Measurements from ENCODE around the gene SORL1-AS1.

SORL1-AS1 gene

GRCh38 chr11:121437686-121438078 lies 15.1 kb downstream of the SORL1-AS1 start:
- intact Hi-C loops (cut with DNase I), result no loop called here
- ATAC-seq, result no peak

DNA sequence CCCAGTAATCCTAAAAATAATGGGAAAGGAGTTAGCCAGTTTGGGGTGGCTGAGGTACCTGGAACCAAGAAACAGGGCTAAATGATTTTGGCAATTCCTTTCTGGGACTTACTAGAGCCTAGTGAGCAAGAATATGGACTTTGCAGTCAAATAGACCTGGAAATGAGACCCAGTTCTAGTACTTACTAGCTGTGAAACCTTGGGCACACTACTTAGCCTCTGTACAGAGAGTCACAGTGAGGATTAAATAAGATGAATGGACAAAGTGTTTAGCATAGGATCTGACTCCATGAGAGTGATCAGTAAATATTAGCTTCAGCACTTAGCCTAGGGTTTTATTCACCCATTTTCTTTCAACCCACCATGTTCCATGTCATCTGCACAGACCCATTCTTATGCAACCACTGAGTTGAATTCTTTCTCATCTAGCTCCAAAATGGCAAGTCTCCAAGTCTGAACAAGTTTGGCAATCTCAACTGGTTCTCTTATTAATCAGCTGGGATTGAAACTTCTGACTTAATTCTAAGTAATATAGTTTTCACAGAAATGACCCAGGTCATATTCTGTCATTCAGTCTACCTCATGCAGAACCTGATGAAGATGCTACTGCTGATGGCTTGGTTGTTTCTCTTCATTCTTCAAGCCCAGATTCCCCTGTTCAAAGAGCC lies 15.6 kb downstream of the SORL1-AS1 start:
- intact Hi-C loops (cut with DNase I), result no loop called here
- DNase-seq (no peak), ATAC-seq (peak; percentile 44 to 59)

More at GRCh38 chr11:121437686-121438078, 15.1 kb downstream of the SORL1-AS1 start:
- DNase-seq, result no peak

DNA sequence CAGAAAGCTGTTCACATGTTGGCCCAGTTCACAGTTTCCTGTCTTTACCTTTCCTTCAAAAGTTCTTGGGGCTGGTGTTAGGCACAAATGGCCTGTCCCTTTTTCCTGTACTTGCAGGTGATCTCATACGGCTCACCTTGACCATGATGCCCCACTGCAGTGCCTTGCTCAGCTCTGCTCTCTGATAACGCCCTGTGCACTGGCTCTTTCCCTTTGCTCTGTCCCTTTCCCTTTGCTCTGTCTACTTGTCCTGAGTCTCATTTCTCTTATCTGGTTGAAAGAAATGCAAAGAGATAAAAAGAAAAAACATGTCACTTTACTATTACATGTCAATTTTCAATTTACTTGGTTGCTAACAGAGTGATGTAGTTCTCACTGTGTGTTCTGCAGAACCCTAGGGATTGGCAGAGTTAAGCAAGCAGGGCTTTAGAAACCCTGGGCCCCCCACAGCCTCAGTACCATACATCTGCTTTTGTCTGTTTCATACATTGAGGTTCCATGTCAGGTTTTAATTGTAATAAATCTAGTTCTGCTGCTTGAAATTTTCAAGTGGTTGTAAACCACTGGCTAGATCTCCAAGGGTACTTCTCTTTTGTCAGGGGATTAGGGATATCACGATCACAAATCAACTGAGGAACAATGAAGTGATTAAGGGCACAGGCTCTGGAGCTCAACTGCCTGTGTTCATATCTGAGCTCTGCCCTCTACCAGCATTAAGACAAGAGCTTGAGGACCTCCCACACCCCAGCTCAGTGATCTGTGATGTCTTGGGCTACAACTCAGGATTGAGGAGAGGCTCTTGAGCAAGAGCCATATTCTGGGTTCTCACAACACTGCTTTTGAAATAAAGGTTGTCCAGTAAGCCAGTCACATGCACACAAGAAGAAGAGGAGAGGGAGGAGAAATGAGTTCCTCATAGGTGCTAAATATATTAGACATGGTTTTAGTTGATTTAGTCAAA lies 16.9 kb downstream of the SORL1-AS1 start:
- ATAC-seq, result peak in 1 of 2 donors; percentile 44
- DNase-seq, result no peak
- intact Hi-C loops (cut with DNase I), result no loop called here

GRCh38 chr11:121435132-121435531 lies 17.6 kb downstream of the SORL1-AS1 start:
- DNase-seq, result no peak
- intact Hi-C loops (cut with DNase I), result no loop called here
- ATAC-seq, result no peak

- DNase-seq, result no peak
- peak in 1 of 2 donors; percentile 27 for ATAC-seq
- intact Hi-C loops (cut with DNase I), result no loop called here
These were observed 20.8 kb downstream of the SORL1-AS1 start for GRCh38 chr11:121431820-121432526.

DNA sequence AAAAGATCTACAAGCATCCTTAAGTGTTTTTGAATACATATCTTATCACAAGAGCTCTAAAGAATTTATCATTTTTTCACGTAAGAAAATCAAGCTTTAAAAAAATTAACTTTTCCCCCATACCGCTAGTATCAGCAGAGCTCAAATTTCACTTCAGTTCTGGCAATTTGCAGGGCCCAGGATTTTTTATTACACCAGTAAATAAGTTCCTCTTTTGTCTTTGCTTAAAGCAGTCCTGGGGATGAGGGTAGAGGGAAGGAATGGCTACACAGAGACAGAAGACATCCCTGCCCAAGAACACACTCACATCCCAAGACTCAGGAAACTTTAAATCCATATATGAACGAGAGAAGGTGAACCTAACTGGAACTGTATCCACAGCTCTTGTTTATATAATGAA lies 23.2 kb downstream of the SORL1-AS1 start:
- ATAC-seq, result no peak
- no peak for DNase-seq
- intact Hi-C loops (cut with DNase I), result loop anchor here in 1 of 2 donors (10.0 kb wide), 1 partner anchor 105 kb away; no protein-coding TSS in a partner anchor

DNA sequence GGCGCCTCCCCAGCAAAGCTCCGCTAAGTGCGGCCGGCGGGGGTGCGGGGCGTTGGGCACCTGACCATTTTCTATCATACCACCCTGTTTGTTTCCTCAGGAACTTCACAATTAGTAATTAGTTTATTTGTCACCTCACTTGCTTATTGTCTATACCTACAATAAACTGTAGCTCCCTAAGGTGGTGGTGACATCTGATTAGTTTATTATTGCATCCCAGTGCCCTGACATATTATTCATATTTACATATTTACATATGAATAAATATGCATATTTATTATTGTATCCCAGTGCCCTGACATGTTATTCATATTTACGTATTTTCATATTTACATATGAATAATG lies 25.4 kb downstream of the SORL1-AS1 start:
- intact Hi-C loops (cut with DNase I), result loop anchor here in 1 of 2 donors (10.0 kb wide), 1 partner anchor 103 kb away; no protein-coding TSS in a partner anchor
- DNase-seq (no peak), ATAC-seq (no peak)

DNA sequence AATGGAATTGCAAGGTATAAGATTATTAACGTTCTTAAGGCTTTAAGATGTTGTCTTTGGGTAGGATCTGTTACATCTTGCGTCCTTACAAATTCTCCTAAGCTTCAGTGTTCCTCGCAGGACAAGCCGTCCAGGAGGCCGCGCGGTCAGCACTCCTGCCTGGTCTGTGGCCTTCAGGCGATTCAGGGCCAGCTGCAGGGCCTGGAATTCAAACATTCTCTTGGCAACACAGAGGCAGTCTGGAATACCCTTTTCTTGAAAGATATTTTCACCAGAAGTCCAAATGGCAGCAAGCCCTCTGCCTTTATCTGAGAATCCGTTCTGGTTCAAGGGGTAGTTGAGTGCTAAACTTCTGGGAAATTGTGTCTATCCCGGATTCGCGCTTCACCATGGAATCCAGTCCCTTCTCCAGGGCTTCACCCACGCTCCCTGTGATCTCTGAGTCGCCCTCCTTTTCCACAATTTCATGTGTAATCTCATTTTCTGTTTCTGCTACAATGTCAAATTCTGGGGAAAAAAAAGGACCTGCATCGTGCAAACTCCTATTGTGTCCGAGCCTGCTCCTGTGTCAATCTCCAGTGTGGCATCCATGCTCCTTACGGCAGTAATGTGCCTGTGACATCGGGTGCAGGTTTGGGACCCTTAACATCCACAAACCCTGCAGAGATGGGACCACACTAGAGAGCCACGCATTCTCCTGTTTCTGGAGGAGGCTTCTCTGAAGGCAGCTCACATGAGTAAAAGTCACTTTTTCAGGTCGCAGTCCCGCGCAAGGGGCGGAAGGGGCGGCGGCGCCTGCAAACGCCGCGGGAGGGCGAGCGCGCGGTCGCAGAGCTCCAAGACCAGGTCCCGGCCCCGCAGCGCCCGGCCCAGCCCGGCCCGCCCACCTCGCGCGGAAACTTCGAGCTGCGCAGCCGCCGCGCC lies 26.0 kb downstream of the SORL1-AS1 start:
- intact Hi-C loops (cut with DNase I), result loop anchor here in 1 of 2 donors (10.0 kb wide), 1 partner anchor 102 kb away; no protein-coding TSS in a partner anchor
- ATAC-seq, result peak; percentile 88 to 90

GRCh38 chr11:121425828-121426227 lies 26.9 kb downstream of the SORL1-AS1 start:
- DNase-seq (no peak), ATAC-seq (no peak)
- intact Hi-C loops (cut with DNase I), result loop anchor here in 1 of 2 donors (10.0 kb wide), 1 partner anchor 101 kb away; no protein-coding TSS in a partner anchor

More for the DNA sequence above, 26.0 kb downstream of the SORL1-AS1 start:
- peak; percentile 62 for DNase-seq

- intact Hi-C loops (cut with DNase I), result loop anchor here in 1 of 2 donors (10.0 kb wide), 1 partner anchor 98 kb away; no protein-coding TSS in a partner anchor
- DNase-seq, result no peak
- no peak for ATAC-seq
These were observed 30.1 kb downstream of the SORL1-AS1 start for GRCh38 chr11:121422675-121423074.

- DNase-seq, result no peak
- intact Hi-C loops (cut with DNase I), result loop anchor here in 1 of 2 donors (10.0 kb wide), 1 partner anchor 97 kb away; no protein-coding TSS in a partner anchor
- no peak for ATAC-seq
These were observed 31.4 kb downstream of the SORL1-AS1 start for GRCh38 chr11:121421149-121421901.

GRCh38 chr11:121420398-121420797 lies 32.4 kb downstream of the SORL1-AS1 start:
- DNase-seq (no peak), ATAC-seq (no peak)
- intact Hi-C loops (cut with DNase I), result loop anchor here in 1 of 2 donors (10.0 kb wide), 1 partner anchor 96 kb away; no protein-coding TSS in a partner anchor

GRCh38 chr11:121419836-121420235 lies 32.9 kb downstream of the SORL1-AS1 start:
- intact Hi-C loops (cut with DNase I), result loop anchor here in 1 of 2 donors (10.0 kb wide), 1 partner anchor 95 kb away; no protein-coding TSS in a partner anchor
- peak; percentile 45 for DNase-seq

DNA sequence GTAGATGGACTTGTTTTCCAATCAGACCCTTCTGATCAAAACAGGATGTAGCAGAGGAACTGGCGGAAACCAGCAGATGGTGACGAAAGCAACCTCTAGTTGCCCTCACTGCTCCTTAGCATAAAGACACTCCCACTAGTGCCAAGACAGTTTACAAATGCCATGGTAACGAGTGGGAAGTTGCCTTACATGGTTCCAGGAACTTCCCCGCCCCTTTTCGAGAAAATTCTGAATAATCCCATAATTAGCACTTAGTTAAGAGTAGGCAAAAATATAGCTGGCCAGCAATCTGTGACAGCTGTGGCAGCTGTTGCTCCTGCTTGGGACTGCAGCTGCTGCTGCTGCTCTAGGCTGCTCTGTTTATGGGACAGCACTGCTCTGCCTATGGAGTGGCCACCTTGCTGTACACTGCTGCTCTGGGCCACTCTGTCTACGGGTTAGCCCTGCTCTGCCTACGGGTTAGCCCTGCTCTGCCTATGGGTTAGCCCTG lies 34.1 kb downstream of the SORL1-AS1 start:
- DNase-seq (peak; percentile 24), ATAC-seq (peak; percentile 19 to 60)
- intact Hi-C loops (cut with DNase I), result no loop called here

More at GRCh38 chr11:121419836-121420235, 32.9 kb downstream of the SORL1-AS1 start:
- peak; percentile 19 to 39 for ATAC-seq

DNA sequence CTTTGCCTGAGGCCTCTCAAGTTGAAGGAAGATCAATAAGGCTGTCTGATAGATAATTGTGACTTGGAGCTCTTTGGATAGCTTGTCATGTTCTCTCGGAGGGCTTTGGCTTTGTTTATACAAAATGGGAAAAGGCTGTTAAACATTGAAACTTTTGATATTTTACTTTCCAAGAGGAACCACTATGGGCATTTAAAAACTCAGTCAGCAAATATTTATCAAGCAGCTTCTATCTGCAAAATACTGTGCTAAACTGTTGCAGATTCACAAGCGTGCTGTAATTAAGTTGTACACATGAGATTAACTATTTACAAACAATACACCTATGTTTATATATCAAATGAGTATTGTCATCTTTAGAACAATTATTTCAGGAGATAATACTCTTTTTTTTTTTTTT lies 35.2 kb downstream of the SORL1-AS1 start:
- ATAC-seq (no peak), DNase-seq (no peak)
- intact Hi-C loops (cut with DNase I), result no loop called here

DNA sequence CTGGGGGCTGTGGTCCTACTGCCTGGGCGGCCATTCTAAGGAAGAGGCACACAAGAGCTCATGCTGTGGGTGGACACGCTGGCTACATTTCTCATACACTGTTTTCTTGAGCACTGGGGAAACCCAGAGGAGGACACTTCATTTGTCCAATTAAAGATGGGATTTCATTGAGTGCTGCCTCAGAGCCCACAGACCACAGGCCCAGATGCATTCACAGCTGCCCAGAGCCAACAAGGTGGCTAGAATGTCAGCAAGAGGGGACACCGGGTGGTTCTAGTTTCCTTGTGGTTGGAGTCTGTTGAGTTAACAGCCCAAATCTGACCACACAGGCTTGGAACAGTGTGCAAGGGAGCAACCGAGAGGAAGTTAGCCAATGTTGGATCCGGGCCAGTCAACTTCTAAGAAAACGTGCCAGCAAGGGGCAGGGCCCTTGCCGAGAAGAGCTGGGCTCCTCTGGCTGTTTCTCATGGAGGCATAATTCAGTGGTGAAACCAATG lies 35.7 kb downstream of the SORL1-AS1 start:
- intact Hi-C loops (cut with DNase I), result no loop called here
- peak; percentile 91 for DNase-seq
- peak; percentile 91 to 95 for ATAC-seq

DNA sequence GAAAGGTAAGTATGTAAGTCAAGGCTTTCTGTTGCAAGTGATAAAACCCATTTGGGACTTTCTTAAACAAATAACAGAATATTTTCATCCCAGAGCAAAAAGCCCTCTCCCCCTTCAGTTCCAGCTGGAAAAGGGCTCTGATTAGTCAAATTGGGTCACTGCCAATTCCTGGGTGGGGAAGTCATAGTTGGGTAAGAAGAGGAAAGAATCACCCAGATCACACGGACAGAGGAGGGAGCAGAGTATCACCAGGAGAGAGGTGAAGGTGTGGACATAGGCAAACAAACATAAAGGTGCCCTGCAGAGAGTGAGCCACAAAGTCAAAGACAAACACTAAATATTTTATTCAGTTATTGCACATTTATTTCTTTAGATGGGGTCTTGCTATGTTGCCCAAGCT lies 36.9 kb downstream of the SORL1-AS1 start:
- intact Hi-C loops (cut with DNase I), result no loop called here
- ATAC-seq, result no peak
- DNase-seq, result peak; percentile 29

Measured in left cardiac atrium (tissue), 4 donors.